GM19351 (cell line): Measurements from ENCODE around the gene GPR39.

ENCODE experiments used
- ATAC-seq: cut with Tn5 transposase; IDR thresholded peaks from one replicate; pipeline ENCODE4 v1.9.1; 2021; ENCODE audit warnings: mild to moderate bottlenecking, moderate library complexity; ENCODE audit not compliant: unreplicated experiment

The GPR39 gene

GRCh38 chr2:132407784-132408183, 8.8 kb upstream of the GPR39 start:
- ATAC-seq = no peak

DNA sequence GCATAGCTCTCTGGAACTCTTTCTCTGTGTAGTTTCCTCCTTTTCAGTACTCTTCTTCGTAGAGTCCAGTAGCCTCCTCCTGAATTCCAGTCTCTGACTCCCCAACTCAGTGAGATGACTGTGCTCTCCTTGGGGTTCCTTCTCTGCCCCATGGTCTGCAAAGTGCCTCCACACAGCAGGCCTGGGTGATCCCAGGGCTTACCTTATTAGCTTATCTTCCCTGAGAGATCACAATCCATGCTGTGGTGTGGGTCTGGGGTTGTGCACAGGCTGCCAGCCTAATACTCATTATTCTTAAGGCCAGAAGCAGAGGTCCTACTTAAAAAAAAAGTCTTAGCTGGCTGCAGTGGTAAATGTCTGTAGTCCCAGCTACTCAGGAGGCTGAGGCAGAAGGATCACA, 4.6 kb upstream of the GPR39 start:
- ATAC-seq = no peak

DNA sequence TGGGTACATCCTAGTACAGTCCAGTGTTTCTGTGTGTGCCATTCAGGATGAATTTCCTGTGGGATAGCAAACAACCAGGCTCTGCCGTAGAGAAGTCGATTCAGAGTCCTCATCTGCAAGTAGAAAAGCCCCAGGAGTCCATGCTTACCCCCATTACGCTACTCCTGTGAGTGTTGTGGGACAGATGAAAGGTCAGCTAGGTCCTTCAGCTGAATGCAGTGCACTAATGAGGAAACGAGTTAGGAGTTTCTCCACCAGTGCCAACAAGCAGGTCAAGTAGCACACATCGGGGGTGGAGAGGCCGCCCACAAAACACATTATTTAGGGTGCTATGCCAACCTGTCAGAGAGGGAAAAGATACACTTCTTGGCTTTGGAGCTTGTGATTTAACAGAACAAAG, 2.5 kb upstream of the GPR39 start:
- ATAC-seq = no peak

GRCh38 chr2:132415256-132415914, 1.2 kb upstream of the GPR39 start:
- ATAC-seq = no peak

- ATAC-seq = no peak
These were observed 486 bp upstream of the GPR39 start for GRCh38 chr2:132415915-132416722.

- no peak for ATAC-seq
These were observed 928 bp downstream of the GPR39 start for GRCh38 chr2:132417430-132418035.

DNA sequence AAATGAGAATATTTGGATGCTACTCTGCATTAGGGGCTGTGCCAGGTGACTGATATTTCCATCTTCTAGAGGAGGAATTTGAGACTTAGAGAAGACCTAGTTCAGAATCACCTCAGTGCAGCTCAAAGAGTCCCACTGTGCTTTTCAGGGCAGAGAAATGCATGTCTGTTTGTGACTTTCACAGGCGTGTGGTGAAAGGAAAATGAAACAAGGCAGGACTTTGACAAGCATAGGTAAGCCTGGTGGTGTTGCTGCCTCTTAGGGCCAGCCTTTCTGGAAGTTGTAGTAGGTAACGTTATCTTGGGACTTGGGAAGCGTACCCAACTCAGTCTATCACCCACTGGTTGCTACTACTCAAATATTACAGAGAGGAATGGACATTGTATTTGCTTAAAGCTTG, 2.6 kb downstream of the GPR39 start:
- no peak for ATAC-seq

DNA sequence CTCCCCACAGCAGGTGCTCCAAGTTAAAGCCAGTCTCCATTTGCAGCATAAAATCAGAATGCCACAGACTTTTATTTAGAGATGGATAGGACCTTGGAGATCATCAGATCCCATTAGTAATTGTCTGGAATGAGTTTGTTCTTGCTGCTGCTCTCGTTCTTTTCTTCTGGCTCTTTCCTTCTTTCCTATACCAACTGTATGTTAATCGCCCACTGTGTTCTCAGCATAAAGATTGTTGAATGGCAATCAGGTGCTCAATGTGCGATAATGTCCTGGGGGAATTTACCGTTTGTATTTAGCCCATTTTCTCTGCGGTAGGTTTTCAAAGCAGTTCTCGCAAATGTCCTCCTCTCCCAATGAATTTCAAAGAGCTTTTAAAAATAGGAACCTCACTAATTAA, 3.3 kb downstream of the GPR39 start:
- no peak for ATAC-seq

- ATAC-seq = no peak
These were observed 4.5 kb downstream of the GPR39 start for GRCh38 chr2:132420816-132421805.

DNA sequence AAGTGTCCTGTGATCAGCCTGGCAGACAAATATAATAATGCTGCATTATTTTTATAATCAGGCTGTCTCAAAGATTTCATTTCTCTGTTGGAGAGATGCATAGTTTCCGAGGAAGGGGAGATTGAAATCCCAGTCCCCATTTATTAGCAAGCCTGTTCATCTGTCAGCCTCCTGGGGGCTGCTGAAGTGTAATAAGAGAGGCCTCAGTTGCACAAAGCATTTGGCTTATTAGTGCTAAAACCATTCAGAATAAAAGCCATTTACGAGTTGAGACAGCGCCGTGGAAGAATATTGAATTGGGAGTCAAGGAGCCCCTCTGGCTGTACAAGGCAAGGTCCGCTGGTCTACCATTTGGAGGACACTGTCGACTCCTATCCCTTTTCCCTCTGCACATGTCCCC, 6.1 kb downstream of the GPR39 start:
- ATAC-seq = no peak

DNA sequence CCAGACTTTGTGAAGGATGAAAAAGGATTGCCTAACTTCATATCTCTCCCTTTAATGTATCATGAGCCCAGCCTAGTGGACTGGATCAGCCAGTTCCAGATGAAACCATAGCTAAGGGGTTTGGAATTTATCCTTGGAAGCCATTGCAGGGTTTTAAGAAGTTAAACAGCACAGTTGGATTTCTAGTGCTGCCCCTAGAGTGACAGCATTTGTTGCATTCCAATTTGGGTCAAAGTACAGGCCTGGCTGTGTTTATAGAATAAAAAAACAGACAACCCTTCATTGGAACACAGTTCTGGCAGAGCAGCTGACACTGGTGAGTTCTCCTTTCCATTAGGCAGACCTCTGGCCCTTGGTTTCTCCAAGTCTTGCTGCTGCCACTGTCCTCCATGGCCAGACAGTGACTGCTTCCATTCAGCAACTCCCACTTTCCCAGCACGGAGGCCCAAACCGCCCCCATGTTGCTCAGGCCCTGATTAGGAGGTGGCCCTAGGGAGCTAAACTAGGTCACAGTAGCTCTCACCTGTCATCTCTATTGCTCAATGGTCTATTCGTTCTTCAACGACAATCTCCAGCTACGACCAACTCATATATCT, 8.0 kb downstream of the GPR39 start:
- ATAC-seq = no peak

DNA sequence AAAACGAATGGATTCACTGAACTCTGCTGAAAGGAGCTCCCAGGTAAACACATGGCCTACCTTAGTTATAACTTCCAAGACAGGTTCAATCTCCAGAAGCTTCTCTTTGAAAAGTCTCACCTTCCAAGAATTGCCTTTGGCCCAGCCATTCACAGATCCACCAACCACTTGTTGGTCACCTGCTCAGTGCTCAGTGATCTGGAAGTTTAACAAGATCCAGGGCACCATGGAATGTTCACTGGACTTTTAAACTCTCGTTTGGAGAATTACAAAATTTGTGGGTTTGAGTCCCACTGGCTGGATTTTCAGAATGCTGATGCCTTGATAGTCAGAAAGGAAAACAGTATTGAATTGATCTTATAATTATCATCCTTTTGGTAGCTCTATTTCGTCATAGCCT, 9.4 kb downstream of the GPR39 start:
- ATAC-seq = no peak

DNA sequence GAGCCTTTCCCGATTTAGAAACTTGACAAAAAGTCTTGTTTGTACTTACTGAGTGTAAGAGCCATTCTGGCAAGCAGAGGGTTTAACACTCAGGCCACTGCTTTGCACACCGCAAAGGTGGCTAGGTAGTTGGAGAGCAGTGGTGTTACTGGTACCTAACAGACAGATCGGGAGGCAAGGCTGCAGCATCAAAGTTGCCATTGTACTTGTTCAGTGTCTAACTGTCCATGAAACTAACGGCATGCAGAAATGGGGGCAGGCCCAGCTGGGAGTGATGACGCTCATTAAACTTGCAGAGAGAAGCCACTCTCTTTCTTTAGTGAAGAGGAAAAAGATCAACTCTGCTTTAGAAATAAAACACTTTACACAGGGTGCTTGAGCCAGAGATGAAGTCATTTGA, 10.1 kb downstream of the GPR39 start:
- no peak for ATAC-seq

DNA sequence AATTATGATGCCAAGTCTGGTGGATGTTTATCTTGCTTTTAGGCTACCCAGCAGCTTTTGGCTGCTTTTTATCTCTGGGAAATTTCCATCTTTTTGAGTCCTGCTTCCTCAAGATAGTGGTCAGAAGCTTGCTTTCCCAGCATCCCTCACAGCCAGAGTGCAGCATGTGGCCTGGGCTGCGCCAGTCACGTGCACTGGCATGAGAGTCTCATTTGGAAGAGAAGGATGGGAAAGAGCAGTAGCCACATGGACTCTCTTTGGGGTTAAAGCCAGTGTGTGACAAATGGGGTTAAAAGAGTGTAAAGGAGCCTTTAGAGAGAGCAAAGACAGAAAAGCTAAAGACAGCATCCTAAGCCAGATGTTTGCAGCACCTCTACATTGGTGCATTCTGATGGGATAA, 12.7 kb downstream of the GPR39 start:
- ATAC-seq = no peak

DNA sequence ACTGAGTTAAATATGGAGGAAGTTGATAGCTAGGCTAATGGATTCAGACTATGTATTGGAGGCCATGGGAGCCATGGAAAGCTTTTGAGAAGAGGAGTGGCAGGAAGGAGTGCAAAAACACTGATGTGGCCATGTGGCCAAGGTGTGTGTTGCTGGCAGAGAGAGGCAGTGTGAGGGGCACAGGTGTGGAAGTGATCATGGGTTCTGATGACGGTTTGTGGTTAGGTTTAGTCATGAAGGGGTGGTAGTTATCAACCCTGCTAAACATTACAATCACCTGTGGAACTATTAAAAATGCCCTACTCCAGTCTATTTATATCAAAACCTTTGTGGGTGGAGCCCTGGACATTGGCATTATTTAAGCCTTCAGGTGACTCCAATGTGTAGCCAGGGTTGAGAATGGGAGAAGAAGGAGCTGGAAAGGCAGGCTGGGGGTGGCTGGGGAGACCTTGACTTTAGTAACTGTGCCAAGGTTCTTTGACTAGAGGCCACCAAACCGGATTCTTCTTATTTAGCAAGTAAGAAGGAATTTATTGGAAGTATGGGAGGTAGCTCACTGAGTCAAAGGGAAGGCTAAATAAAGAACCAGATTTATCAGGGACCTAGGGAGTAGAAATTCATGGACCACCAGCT, 13.5 kb downstream of the GPR39 start:
- no peak for ATAC-seq

GRCh38 chr2:132430895-132431294, 14.3 kb downstream of the GPR39 start:
- no peak for ATAC-seq

DNA sequence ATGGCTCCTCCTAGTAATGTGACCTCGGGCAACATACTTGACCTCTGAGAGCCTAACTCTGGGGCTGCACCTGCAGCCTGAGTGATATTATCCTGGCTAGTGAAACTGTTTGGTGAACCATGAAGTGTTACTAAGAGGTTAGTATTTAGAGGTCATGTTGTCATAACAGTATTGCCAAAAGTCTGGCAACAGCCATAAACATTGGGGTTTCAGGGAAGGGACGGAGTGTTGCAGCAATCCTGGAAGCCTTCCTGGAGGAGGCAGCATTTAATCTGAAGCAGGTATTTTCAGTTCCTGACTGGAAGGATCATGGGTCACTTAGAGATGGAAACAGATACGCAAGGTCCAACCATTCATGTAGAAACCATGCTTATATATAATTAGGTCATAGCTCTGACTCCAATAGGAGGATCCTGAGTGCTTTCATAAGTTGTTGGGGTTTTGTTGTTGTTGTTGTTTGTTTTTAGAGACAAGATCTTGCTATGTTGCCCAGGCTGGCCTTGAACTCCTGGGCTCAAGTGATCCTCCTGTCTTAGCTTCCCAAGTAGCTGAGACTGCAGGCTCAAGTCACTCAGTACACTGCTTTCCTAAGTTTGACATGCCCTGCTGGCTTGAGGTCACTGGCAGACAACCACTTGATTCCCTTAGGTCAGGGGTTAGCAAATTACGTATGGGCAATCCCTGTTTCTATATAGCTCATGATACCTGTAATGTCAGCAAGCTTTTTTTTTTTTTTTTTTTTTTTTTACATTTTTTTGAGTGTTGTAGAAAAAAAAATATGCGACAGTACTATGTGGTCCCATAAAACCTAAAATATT, 21.5 kb downstream of the GPR39 start:
- ATAC-seq = no peak

DNA sequence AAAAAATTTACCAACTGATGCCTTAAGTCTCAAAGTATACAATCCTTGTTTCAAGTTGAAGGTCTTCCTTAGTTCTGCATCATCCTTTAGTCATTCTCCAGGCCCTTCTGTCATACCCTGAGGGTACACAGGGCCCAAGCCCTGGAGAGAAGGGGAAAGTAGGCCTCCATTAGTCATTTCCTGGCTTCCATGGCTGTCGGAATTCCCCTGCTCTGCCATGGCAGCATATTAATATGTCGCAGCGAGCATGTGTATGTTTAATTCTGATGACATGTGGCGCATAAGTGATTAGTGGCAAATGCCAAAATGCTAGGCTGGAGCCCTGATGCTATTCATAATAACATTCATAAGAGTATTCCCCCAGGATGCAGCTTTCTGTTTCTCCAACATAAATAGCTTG, 22.1 kb downstream of the GPR39 start:
- ATAC-seq = no peak

- no peak for ATAC-seq
These were observed 23.2 kb downstream of the GPR39 start for GRCh38 chr2:132439703-132440398.
